Psoas muscle (tissue), 8 donors: ENCODE measurements around the gene BOC. TPM values are rescaled to one million over a fixed set of nuclear protein-coding genes. Genes with fewer than 3 reads are reported as not detected.

Experiments
- ATAC-seq, 4 donors: fragments of 200-7000 bp; cut with Tn5 transposase; one replicate each; pipeline ENCODE4 v1.9.1; 2020; ENCODE audit warnings: moderate library complexity in 3 of 4, mild to moderate bottlenecking in 2 of 4
- DNase-seq, 2 donors: peaks; one replicate each; pipeline ENCODE4 v3.0.0-alpha.2; 2020
- H3K27ac ChIP-seq: fragments of 200-600 bp; one replicate; pipeline ENCODE4 v1.8.0; 2022
- H3K27me3 ChIP-seq, 3 donors: fragments of 200-600 bp in 1 of 3; one replicate each; pipeline versions ENCODE4 v1.6.1 to v1.8.0; 2013 to 2022; ENCODE audit warnings: low read length in 2 of 3, mild to moderate bottlenecking in 2 of 3, moderate library complexity in 1 of 3; ENCODE audit not compliant: insufficient read depth in 3 of 3
- H3K36me3 ChIP-seq, 2 donors: fragments of 200-600 bp in 1 of 2; one replicate each; pipeline versions ENCODE4 v1.6.1 to v1.8.0; 2013 to 2022; ENCODE audit warnings: low read depth in 1 of 2, mild to moderate bottlenecking in 1 of 2, moderate library complexity in 1 of 2; ENCODE audit not compliant: insufficient read depth in 1 of 2
- H3K4me1 ChIP-seq: fragments of 200-600 bp; one replicate; pipeline ENCODE4 v1.8.0; 2022
- H3K4me3 ChIP-seq: fragments of 200-600 bp; one replicate; pipeline ENCODE4 v1.8.0; 2022; ENCODE audit warnings: mild to moderate bottlenecking
- H3K9me3 ChIP-seq: fragments of 200-600 bp; one replicate; pipeline ENCODE4 v1.8.0; 2022
- WGBS, 3 donors: extraction: QIAGEN DNeasy Blood & Tissue Kit; methylation state at CpG; one replicate each; pipeline versions ENCODE4 v1.1.6 to v1.1.7; 2013; 5-methylcytosine and 5-hydroxymethylcytosine counted together
- intact Hi-C, 2 donors: fragments of 100-400 bp; cut with DNase I; formaldehyde crosslinking; loops; one replicate each; pipeline versions ENCODE4 v1.11.0 to v1.14.2; 2022
- polyA plus RNA-seq, 3 donors: library from polyadenylated mRNA; stranded (reverse); fragments of 200-250 nt; gene quantifications; one replicate each; pipeline ENCODE4 v1.2.3, GENCODE V29; 2013
- total RNA-seq, 4 donors: library from RNA; stranded (reverse); fragmentation: NEBNext Ultra II Directional in 2 of 4; extraction: Animal tissue kit (Norgen Biotek cat#: 25700) in 2 of 4; gene quantifications; one replicate each; pipeline versions ENCODE4 v1.2.1 to v1.2.4, GENCODE V29; 2021 to 2023
- TF ChIP-seq, protein P1 (sequence below): fragments of 200-600 bp; IDR thresholded peaks from one replicate; pipeline ENCODE4 v1.8.0; 2022; ENCODE audit warnings: antibody characterized with exemption
- donor health status: healthy with polysubstance abuse.
- donor health status: DM: no; HTN: no; CAD: no; lungs with moderate emphysema.
- donor health status: Bipolar disorder and iron deficiency.
- donor health status: healthy.
- donor health status: DM: yes; HTN: yes; CAD: no.
- donor health status: DM: no; HTN: no; CAD: no.
- donor health status: DM: no; HTN: no; CAD: no.
- donor health status: DM: yes; HTN: yes; CAD: no.

The BOC gene
- total and polyA plus RNA-seq, 7 donors = 1.1 to 15.4 (median 3.8) TPM

DNA sequence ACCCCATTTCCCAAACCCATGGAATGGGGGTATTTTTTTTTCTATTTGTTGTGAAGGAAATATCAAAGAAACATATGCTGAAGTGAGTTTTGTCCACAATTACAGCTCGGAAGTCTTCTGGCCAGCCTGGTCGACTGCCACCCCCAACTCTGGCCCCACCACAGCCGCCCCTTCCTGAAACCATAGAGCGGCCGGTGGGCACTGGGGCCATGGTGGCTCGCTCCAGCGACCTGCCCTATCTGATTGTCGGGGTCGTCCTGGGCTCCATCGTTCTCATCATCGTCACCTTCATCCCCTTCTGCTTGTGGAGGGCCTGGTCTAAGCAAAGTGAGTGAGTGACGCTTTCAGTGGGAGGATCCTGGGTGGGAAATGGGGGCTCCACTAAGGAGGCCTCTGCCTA, 71.9 kb downstream of the BOC start:
- Histone ChIP-seq H3K36me3 (no peaks in the 10 kb centered on the region), H3K9me3 (no peaks in the 10 kb centered on the region), H3K27ac (no peak overlapping the region), H3K27me3 (no peaks in the 10 kb centered on the region), H3K4me1 (no peaks in the 10 kb centered on the region), H3K4me3 (no peak overlapping the region)
- intact Hi-C loops = no loop called here
- 93 to 97% (median 95%) methylated on average over 12 of the region's 12 CpGs for WGBS, 3 donors
- TF ChIP-seq, protein P1, sequence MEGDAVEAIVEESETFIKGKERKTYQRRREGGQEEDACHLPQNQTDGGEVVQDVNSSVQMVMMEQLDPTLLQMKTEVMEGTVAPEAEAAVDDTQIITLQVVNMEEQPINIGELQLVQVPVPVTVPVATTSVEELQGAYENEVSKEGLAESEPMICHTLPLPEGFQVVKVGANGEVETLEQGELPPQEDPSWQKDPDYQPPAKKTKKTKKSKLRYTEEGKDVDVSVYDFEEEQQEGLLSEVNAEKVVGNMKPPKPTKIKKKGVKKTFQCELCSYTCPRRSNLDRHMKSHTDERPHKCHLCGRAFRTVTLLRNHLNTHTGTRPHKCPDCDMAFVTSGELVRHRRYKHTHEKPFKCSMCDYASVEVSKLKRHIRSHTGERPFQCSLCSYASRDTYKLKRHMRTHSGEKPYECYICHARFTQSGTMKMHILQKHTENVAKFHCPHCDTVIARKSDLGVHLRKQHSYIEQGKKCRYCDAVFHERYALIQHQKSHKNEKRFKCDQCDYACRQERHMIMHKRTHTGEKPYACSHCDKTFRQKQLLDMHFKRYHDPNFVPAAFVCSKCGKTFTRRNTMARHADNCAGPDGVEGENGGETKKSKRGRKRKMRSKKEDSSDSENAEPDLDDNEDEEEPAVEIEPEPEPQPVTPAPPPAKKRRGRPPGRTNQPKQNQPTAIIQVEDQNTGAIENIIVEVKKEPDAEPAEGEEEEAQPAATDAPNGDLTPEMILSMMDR = no peak
- ATAC-seq = no peak
- DNase-seq = no peak

GRCh38 chr3:113284453-113285050, 73.2 kb downstream of the BOC start:
- ATAC-seq (no peak), DNase-seq (no peak)
- TF ChIP-seq, protein P1 = no peak
- no peak overlapping the region for H3K27ac ChIP-seq
- H3K36me3 ChIP-seq = no peaks in the 10 kb centered on the region
- H3K27me3 ChIP-seq = no peaks in the 10 kb centered on the region
- H3K4me3 ChIP-seq = no peak overlapping the region
- H3K9me3 ChIP-seq = no peaks in the 10 kb centered on the region
- intact Hi-C loops = loop anchor here in 1 of 2 donors (5.0 kb wide), 2 partner anchors 152 to 232 kb away; no protein-coding TSS in a partner anchor
- 93 to 94% (median 93%) methylated on average over 12 of the region's 12 CpGs for WGBS, 3 donors
- no peaks in the 10 kb centered on the region for H3K4me1 ChIP-seq

DNA sequence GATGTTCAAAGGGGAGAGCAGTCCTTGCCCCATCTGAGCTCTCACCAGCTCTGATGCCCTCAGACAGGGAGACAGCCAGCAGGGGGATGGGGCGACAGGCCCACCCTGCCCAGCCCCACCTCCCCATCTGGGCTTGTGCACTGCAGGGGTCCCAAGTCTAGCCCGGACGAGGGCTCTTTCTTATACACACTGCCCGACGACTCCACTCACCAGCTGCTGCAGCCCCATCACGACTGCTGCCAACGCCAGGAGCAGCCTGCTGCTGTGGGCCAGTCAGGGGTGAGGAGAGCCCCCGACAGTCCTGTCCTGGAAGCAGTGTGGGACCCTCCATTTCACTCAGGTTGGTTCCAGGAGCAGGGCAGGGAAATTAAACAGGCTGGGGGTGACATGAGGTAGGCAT, 73.9 kb downstream of the BOC start:
- whole genome bisulfite sequencing, 3 donors = 56 to 66% (median 62%) methylated on average over 8 of the region's 8 CpGs
- intact Hi-C loops = loop anchor here in 1 of 2 donors (5.0 kb wide), 2 partner anchors 153 to 233 kb away; no protein-coding TSS in a partner anchor
- no peak overlapping the region for H3K27ac ChIP-seq
- H3K4me1 ChIP-seq = no peaks in the 10 kb centered on the region
- no peak for ATAC-seq
- H3K4me3 ChIP-seq = no peak overlapping the region
- H3K36me3 ChIP-seq = no peaks in the 10 kb centered on the region
- no peaks in the 10 kb centered on the region for H3K27me3 ChIP-seq
- DNase-seq = no peak
- TF ChIP-seq, protein P1 = no peak
- no peaks in the 10 kb centered on the region for H3K9me3 ChIP-seq

- DNase-seq (no peak), ATAC-seq (no peak)
- Histone ChIP-seq H3K27me3 (no peaks in the 10 kb centered on the region), H3K9me3 (no peaks in the 10 kb centered on the region), H3K36me3 (no peaks in the 10 kb centered on the region), H3K27ac (no peak overlapping the region), H3K4me1 (no peaks in the 10 kb centered on the region), H3K4me3 (no peak overlapping the region)
- TF ChIP-seq, protein P1 = no peak
- intact Hi-C loops = loop anchor here in 1 of 2 donors (5.0 kb wide), 2 partner anchors 153 to 233 kb away; no protein-coding TSS in a partner anchor
- WGBS, 3 donors = 86 to 93% (median 88%) methylated on average over 3 of the region's 3 CpGs
These were observed 74.4 kb downstream of the BOC start for GRCh38 chr3:113285741-113286140.

DNA sequence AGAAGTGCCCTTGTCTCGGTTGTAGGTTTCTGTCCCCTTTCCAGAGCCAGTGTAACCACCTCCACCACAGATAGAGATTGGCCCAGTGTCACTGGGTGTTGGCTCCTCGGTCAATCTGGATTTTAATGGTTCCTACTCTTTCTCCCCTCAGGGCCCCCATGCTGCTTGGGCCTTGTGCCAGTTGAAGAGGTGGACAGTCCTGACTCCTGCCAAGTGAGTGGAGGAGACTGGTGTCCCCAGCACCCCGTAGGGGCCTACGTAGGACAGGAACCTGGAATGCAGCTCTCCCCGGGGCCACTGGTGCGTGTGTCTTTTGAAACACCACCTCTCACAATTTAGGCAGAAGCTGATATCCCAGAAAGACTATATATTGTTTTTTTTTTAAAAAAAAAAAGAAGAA, 75.2 kb downstream of the BOC start:
- Histone ChIP-seq H3K27ac (no peak overlapping the region), H3K9me3 (no peaks in the 10 kb centered on the region), H3K27me3 (no peaks in the 10 kb centered on the region), H3K36me3 (no peaks in the 10 kb centered on the region), H3K4me3 (no peak overlapping the region), H3K4me1 (no peaks in the 10 kb centered on the region)
- TF ChIP-seq, protein P1 = no peak
- peak in 1 of 2 donors; percentile 50 for DNase-seq
- no peak for ATAC-seq
- intact Hi-C loops = loop anchor here in 1 of 2 donors (5.0 kb wide), 2 partner anchors 154 to 234 kb away; no protein-coding TSS in a partner anchor
- 81 to 87% (median 84%) methylated on average over 6 of the region's 6 CpGs for WGBS, 3 donors
